Gastrocnemius medialis (tissue), 4 donors: ENCODE data around the gene NOP9.

Experiments
- POLR2A ChIP-seq, 2 donors: fragments of 450-650 bp; IDR thresholded peaks; one replicate each; pipeline ENCODE4 v1.6.1; 2017; ENCODE audit warnings: antibody characterized with exemption in 2 of 2, mild to moderate bottlenecking in 2 of 2, moderate library complexity in 2 of 2
- TF ChIP-seq, protein P1 (sequence below), 5 experiments: fragments of 450-650 bp in 3 of 5; fragments of 200-600 bp in 2 of 5; sonication (generic) in 2 of 5; IDR thresholded peaks in 4 of 5; conservative IDR thresholded peaks in 1 of 5; 1 replicate in 4 of 5; 2 replicates in 1 of 5; pipeline ENCODE4 v1.5.1; 2016 to 2019; ENCODE audit warnings: antibody characterized with exemption in 5 of 5, mild to moderate bottlenecking in 3 of 5, moderate library complexity in 3 of 5

DNA sequence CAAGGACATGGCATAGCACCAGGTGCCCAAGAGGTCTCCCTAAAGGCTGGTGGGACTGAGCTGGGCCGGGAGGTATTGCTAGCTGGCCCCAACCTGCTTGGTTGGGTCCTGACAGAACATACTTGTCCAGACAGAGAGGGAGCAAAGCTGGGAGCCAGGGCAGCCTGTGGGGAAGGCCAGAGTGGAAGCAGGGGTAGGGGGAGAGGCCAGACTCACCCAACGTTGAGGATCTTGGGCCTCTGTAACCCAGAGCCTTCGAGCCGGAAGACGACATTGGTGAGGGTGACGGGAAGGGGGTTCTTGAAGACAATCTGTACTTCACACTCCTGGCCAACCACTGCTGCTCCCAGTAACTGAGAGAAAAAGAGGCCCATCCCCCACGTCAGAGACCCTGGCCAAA, 45.7 kb upstream of the NOP9 start:
- TF ChIP-seq, protein P1, sequence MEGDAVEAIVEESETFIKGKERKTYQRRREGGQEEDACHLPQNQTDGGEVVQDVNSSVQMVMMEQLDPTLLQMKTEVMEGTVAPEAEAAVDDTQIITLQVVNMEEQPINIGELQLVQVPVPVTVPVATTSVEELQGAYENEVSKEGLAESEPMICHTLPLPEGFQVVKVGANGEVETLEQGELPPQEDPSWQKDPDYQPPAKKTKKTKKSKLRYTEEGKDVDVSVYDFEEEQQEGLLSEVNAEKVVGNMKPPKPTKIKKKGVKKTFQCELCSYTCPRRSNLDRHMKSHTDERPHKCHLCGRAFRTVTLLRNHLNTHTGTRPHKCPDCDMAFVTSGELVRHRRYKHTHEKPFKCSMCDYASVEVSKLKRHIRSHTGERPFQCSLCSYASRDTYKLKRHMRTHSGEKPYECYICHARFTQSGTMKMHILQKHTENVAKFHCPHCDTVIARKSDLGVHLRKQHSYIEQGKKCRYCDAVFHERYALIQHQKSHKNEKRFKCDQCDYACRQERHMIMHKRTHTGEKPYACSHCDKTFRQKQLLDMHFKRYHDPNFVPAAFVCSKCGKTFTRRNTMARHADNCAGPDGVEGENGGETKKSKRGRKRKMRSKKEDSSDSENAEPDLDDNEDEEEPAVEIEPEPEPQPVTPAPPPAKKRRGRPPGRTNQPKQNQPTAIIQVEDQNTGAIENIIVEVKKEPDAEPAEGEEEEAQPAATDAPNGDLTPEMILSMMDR (IDR thresholded peaks at IDR 0.05 in 4 of 5, conservative IDR thresholded peaks at IDR 0.05 in 1 of 5) = no peak
- TF ChIP-seq POLR2A (IDR thresholded peaks at IDR 0.05) = no peak
